K562 (cell line): ENCODE measurements around the gene PRKG1. TPM values are rescaled to one million over a fixed set of nuclear protein-coding genes. Genes with fewer than 3 reads are reported as not detected.

Experiments used
- ATAC-seq: fragments of 200-7000 bp; cut with Tn5 transposase; 3 replicates; pipeline ENCODE4 v1.9.1; 2020; ENCODE audit warnings: moderate library complexity
- BruUV-seq: library from RNA; stranded (reverse); fragments of 400-500 nt; replicated peaks from 2 replicates; lab custom pipeline; 2021; lab: Mats Ljungman, UMichigan
- CTCF ChIA-PET: fragments of 300-600 bp; formaldehyde crosslinking; extraction: SDS; loops from one replicate; lab custom pipeline; 2021; ENCODE audit warnings: low intra/inter-chr PET ratio; lab: Yijun Ruan, JAX
- POLR2A ChIA-PET: fragments of 300-600, 350-650 bp; sonication (Branson Sonifier 250); formaldehyde crosslinking; extraction: SDS; loops from one replicate; lab custom pipeline; 2021; ENCODE audit warnings: antibody characterized with exemption, inconsistent platforms; lab: Yijun Ruan, JAX
- DNase-seq, 4 experiments: peaks; one replicate each; pipeline versions ENCODE4 v3.0.0 to v3.0.0-alpha.2; 2011 to 2018; ENCODE audit warnings: low spot score in 3 of 4, mixed read lengths in 3 of 4; ENCODE audit errors: extremely low read depth in 1 of 4
- FAIRE-seq: peaks from 2 replicates; lab custom pipeline; 2011; peaks lifted over from hg19 to GRCh38; lab: Jason Lieb, UNC
- H2AFZ ChIP-seq: 2 replicates; pipeline ENCODE4 v1.6.0; 2011; ENCODE audit warnings: low read depth, low read length, control low read depth, inconsistent platforms
- H3K27ac ChIP-seq: fragments of 200-600 bp; 3 replicates; pipeline ENCODE4 v1.8.0; 2011; ENCODE audit warnings: low read depth, mild to moderate bottlenecking, control low read depth, inconsistent platforms, low read length, moderate library complexity, mixed read lengths; ENCODE audit errors: extremely low read depth
- H3K27me3 ChIP-seq, 2 experiments: fragments of 300-600 bp in 1 of 2; 2 replicates in 1 of 2; 3 replicates in 1 of 2; pipeline versions ENCODE4 v1.6.0 to v1.8.0; 2011; ENCODE audit warnings: inconsistent platforms in 2 of 2, low read length in 2 of 2, mild to moderate bottlenecking in 1 of 2, mixed read lengths in 1 of 2, moderate library complexity in 1 of 2; ENCODE audit not compliant: control insufficient read depth in 2 of 2, insufficient read depth in 2 of 2
- H3K36me3 ChIP-seq: fragments of 300-600 bp; 3 replicates; pipeline ENCODE4 v1.8.0; 2011; ENCODE audit warnings: mild to moderate bottlenecking, low read length, inconsistent platforms; ENCODE audit not compliant: control insufficient read depth, insufficient read depth
- H3K4me1 ChIP-seq, 2 experiments: fragments of 200-600 bp in 1 of 2; replicated peaks in 1 of 2; 2 replicates in 1 of 2; 3 replicates in 1 of 2; pipeline versions ENCODE4 v1.5.1 to v1.8.0; 2011; ENCODE audit warnings: inconsistent platforms in 2 of 2, low read length in 2 of 2, mild to moderate bottlenecking in 1 of 2, mixed read lengths in 1 of 2, moderate library complexity in 1 of 2; ENCODE audit not compliant: control insufficient read depth in 2 of 2, insufficient read depth in 2 of 2
- H3K4me2 ChIP-seq: 2 replicates; pipeline ENCODE4 v1.6.1; 2011; ENCODE audit warnings: low read length, control low read depth, inconsistent platforms, mixed read lengths; ENCODE audit not compliant: insufficient read depth
- H3K4me3 ChIP-seq: fragments of 200-600 bp; sonication (generic), shearing (Covaris generic); 2 replicates; pipeline ENCODE4 v1.5.1; 2016; ENCODE audit warnings: control low read depth, inconsistent platforms
- H3K79me2 ChIP-seq: fragments of 200-600 bp; 3 replicates; pipeline ENCODE4 v1.8.0; 2011; ENCODE audit warnings: low read length, inconsistent platforms; ENCODE audit not compliant: control insufficient read depth, insufficient read depth
- H3K9ac ChIP-seq, 2 experiments: 2 replicates each; pipeline versions ENCODE4 v1.6.0 to v1.6.1; 2011; ENCODE audit warnings: low read depth in 2 of 2, low read length in 2 of 2, control low read depth in 1 of 2, inconsistent platforms in 1 of 2, mild to moderate bottlenecking in 1 of 2, mixed read lengths in 1 of 2; ENCODE audit not compliant: insufficient read depth in 1 of 2
- H3K9me1 ChIP-seq: one replicate; pipeline ENCODE4 v1.6.0; 2011; ENCODE audit warnings: inconsistent platforms, mild to moderate bottlenecking, low read length, moderate library complexity; ENCODE audit not compliant: control insufficient read depth, insufficient read depth
- H3K9me3 ChIP-seq: replicated peaks from 2 replicates; pipeline ENCODE4 v1.5.1; 2011; ENCODE audit warnings: low read depth, low read length, inconsistent platforms; ENCODE audit not compliant: control insufficient read depth, insufficient read depth
- H4K20me1 ChIP-seq: replicated peaks from 2 replicates; pipeline ENCODE4 v1.6.1; 2011; ENCODE audit warnings: low read length, inconsistent platforms, mixed read lengths; ENCODE audit not compliant: control insufficient read depth, insufficient read depth
- ADNP ChIP-seq: fragments of 200-800 bp; sonication (Bioruptor generic); IDR thresholded peaks from 2 replicates; pipeline ENCODE4 v1.6.1; 2016; ENCODE audit warnings: missing genetic modification characterization, missing compliant biosample characterization
- C11orf30 ChIP-seq: fragments of 450-650 bp; IDR thresholded peaks from 2 replicates; pipeline ENCODE4 v1.6.1; 2016; ENCODE audit warnings: low read depth, mild to moderate bottlenecking
- CBFA2T2 ChIP-seq: fragments of 450-650 bp; conservative IDR thresholded peaks from 2 replicates; pipeline ENCODE4 v1.6.1; 2017; ENCODE audit warnings: mild to moderate bottlenecking
- CEBPG ChIP-seq, 3 experiments: fragments of 200-800 bp in 1 of 3; sonication (Bioruptor generic) in 1 of 3; sonication (generic) in 1 of 3; formaldehyde crosslinking in 1 of 3; IDR thresholded peaks in 2 of 3; conservative IDR thresholded peaks in 1 of 3; 2 replicates each; pipeline versions ENCODE4 v1.6.1 to v1.8.0; 2016 to 2022; ENCODE audit warnings: missing compliant biosample characterization in 2 of 3, missing genetic modification characterization in 2 of 3, mild to moderate bottlenecking in 1 of 3, missing genetic modification reagents in 1 of 3
- CHD2 ChIP-seq: IDR thresholded peaks from 2 replicates; pipeline ENCODE4 v1.6.1; 2011; ENCODE audit warnings: low read depth, low read length
- ESRRA ChIP-seq: fragments of 450-650 bp; IDR thresholded peaks from 2 replicates; pipeline ENCODE4 v1.6.1; 2014; ENCODE audit warnings: low read depth, mild to moderate bottlenecking, moderate library complexity, borderline replicate concordance
- GTF2A2 ChIP-seq: IDR thresholded peaks from 2 replicates; pipeline ENCODE4 v1.6.1; 2016; ENCODE audit warnings: mild to moderate bottlenecking, missing genetic modification characterization, missing compliant biosample characterization
- MEIS2 ChIP-seq: fragments of 450-650 bp; IDR thresholded peaks from 2 replicates; pipeline ENCODE4 v1.6.1; 2014; ENCODE audit warnings: mild to moderate bottlenecking; ENCODE audit not compliant: partially characterized antibody
- NFATC3 ChIP-seq: fragments of 450-650 bp; IDR thresholded peaks from 2 replicates; pipeline ENCODE4 v1.6.1; 2017; ENCODE audit warnings: mild to moderate bottlenecking
- SMARCE1 ChIP-seq: fragments of 450-650 bp; IDR thresholded peaks from 2 replicates; pipeline ENCODE4 v1.7.1; 2016; ENCODE audit warnings: mild to moderate bottlenecking
- SREBF1 ChIP-seq: fragments of 150-350 bp; IDR thresholded peaks from 2 replicates; pipeline ENCODE4 v1.6.1; 2014; ENCODE audit warnings: antibody characterized with exemption, low read depth, low read length, borderline replicate concordance
- ZNF212 ChIP-seq: fragments of 450-650 bp; formaldehyde crosslinking; IDR thresholded peaks from 2 replicates; pipeline ENCODE4 v1.4.0; 2020; ENCODE audit warnings: mild to moderate bottlenecking
- ZNF408 ChIP-seq: fragments of 250-450 bp; sonication (Bioruptor Pico); IDR thresholded peaks from 2 replicates; pipeline ENCODE4 v1.4.0; 2020; ENCODE audit warnings: low read depth, mild to moderate bottlenecking, moderate library complexity
- ZNF740 ChIP-seq, 3 experiments: fragments of 200-800 bp in 1 of 3; sonication (Bioruptor generic) in 1 of 3; sonication (generic) in 1 of 3; formaldehyde crosslinking in 1 of 3; IDR thresholded peaks; 2 replicates each; pipeline versions ENCODE4 v1.6.1 to v1.8.0; 2016 to 2022; ENCODE audit warnings: mild to moderate bottlenecking in 2 of 3, missing compliant biosample characterization in 2 of 3, missing genetic modification characterization in 2 of 3, missing genetic modification reagents in 1 of 3
- WGBS: fragments of 100-300 bp; shearing (Covaris generic); methylation state at CpG from one replicate; pipeline ENCODE4 v1.1.6; 2016; ENCODE audit warnings: low coverage, mixed read lengths; ENCODE audit not compliant: insufficient coverage; ENCODE audit errors: missing lambda C conversion rate; 5-methylcytosine and 5-hydroxymethylcytosine counted together
- in situ Hi-C: fragments of 300-500 bp; cut with MboI; formaldehyde crosslinking; loops from 4 replicates; pipeline ENCODE4 v1.15.0; 2018; ENCODE audit warnings: inconsistent platforms, mixed read lengths
- intact Hi-C: fragments of 100-400 bp; cut with micrococcal nuclease; formaldehyde crosslinking; loops from 2 replicates; pipeline ENCODE4 v1.14.2; 2022
- polyA plus RNA-seq, 8 experiments: library from polyadenylated mRNA; depleted of rRNA in 4 of 8; stranded (reverse) in 5 of 8; unstranded in 3 of 8; fragments of >200 nt; fragmentation: Nextera tagmentation in 2 of 8; fragmentation: Illumina TruSeq in 1 of 8; extraction: Ambion mirVana in 2 of 8; extraction: Trizol in 1 of 8; gene quantifications; 2 replicates each; pipeline versions ENCODE4 v1.2.1 to v1.2.3, GENCODE V29; 2011 to 2014; ENCODE audit warnings: inconsistent platforms in 1 of 8, missing spikeins in 1 of 8
- total RNA-seq, 7 experiments: library from RNA; depleted of rRNA in 6 of 7; stranded (reverse); fragments of >200 nt in 6 of 7; fragmentation: Illumina TruSeq in 2 of 7; extraction: Trizol in 2 of 7; gene quantifications; 2 replicates each; pipeline versions ENCODE4 v1.2.1 to v1.2.3, GENCODE V29; 2011 to 2021; ENCODE audit warnings: low replicate concordance in 1 of 7
- TF ChIP-seq, protein P1 (sequence below): sonication (generic); formaldehyde crosslinking; IDR thresholded peaks from 2 replicates; pipeline ENCODE4 v1.8.1; 2022; ENCODE audit warnings: missing genetic modification reagents
- TF ChIP-seq, protein P2 (sequence below), 2 experiments: fragments of 450-650 bp in 1 of 2; sonication (generic) in 1 of 2; formaldehyde crosslinking in 1 of 2; IDR thresholded peaks in 1 of 2; conservative IDR thresholded peaks in 1 of 2; 2 replicates each; pipeline versions ENCODE4 v1.6.1 to v1.8.1; 2016 to 2023; ENCODE audit warnings: mild to moderate bottlenecking in 2 of 2, moderate library complexity in 2 of 2, inconsistent platforms in 1 of 2, missing genetic modification reagents in 1 of 2

Gene PRKG1
- total and polyA plus RNA-seq, 9 of the 15 experiments (the other 6 are each of a cell fraction or from before 2014, with no cell fraction given): 0.22 TPM; not detected in 8

GRCh38 chr10:51297438-51297837, 223.2 kb downstream of the PRKG1 start:
- H2AFZ ChIP-seq: no peak overlapping the region
- TF ChIP-seq MEIS2: no peak
- TF ChIP-seq GTF2A2 (tag): no peak
- no peak for TF ChIP-seq ZNF408 (CRISPR knock-in tag)
- no peak for TF ChIP-seq ADNP
- no peak for TF ChIP-seq CBFA2T2
- no peak for TF ChIP-seq ESRRA
- no peak for TF ChIP-seq CEBPG (CRISPR knock-in tag; IDR thresholded peaks at IDR 0.05)
- TF ChIP-seq CEBPG (tag; conservative IDR thresholded peaks at IDR 0.05 in 1 of 2, IDR thresholded peaks at IDR 0.05 in 1 of 2): no peak
- no peak for TF ChIP-seq CHD2
- TF ChIP-seq, protein P1, sequence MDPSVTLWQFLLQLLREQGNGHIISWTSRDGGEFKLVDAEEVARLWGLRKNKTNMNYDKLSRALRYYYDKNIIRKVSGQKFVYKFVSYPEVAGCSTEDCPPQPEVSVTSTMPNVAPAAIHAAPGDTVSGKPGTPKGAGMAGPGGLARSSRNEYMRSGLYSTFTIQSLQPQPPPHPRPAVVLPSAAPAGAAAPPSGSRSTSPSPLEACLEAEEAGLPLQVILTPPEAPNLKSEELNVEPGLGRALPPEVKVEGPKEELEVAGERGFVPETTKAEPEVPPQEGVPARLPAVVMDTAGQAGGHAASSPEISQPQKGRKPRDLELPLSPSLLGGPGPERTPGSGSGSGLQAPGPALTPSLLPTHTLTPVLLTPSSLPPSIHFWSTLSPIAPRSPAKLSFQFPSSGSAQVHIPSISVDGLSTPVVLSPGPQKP (CRISPR knock-in tag): no peak
- TF ChIP-seq SREBF1: no peak
- TF ChIP-seq SMARCE1: no peak
- TF ChIP-seq ZNF212 (CRISPR knock-in tag): no peak
- no peak for TF ChIP-seq NFATC3
- TF ChIP-seq ZNF740 (CRISPR knock-in tag; IDR thresholded peaks at IDR 0.05): no peak
- no peak for TF ChIP-seq ZNF740 (tag; IDR thresholded peaks at IDR 0.05)
- TF ChIP-seq C11orf30: no peak
- TF ChIP-seq, protein P2, sequence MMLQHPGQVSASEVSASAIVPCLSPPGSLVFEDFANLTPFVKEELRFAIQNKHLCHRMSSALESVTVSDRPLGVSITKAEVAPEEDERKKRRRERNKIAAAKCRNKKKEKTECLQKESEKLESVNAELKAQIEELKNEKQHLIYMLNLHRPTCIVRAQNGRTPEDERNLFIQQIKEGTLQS (IDR thresholded peaks at IDR 0.05): no peak
- TF ChIP-seq, protein P2 (CRISPR knock-in tag; conservative IDR thresholded peaks at IDR 0.05): no peak

More at GRCh38 chr10:51297438-51297837, 223.2 kb downstream of the PRKG1 start:
- no peak for ATAC-seq
- no peak for DNase-seq
- no peaks in the 10 kb centered on the region for H3K4me1 ChIP-seq
- H3K36me3 ChIP-seq: no peaks in the 10 kb centered on the region
- intact Hi-C loops (no loop called here), in situ Hi-C loops (no loop called here)
- H3K9me1 ChIP-seq: no peaks in the 10 kb centered on the region
- no peak overlapping the region for H3K4me2 ChIP-seq
- no peak for FAIRE-seq
- H3K9me3 ChIP-seq: no peaks in the 10 kb centered on the region; the same call in 1 of the 2 replicates
- H3K79me2 ChIP-seq: no peaks in the 10 kb centered on the region
- CTCF ChIA-PET: no interaction called here
- H3K4me3 ChIP-seq: no peak overlapping the region
- POLR2A ChIA-PET: no interaction called here
- no peaks in the 10 kb centered on the region for H3K27me3 ChIP-seq
- WGBS: 3% methylated on average over 2 of the region's 2 CpGs
- H4K20me1 ChIP-seq: no peaks in the 10 kb centered on the region
- no peak overlapping the region for H3K9ac ChIP-seq
- no peak overlapping the region for H3K27ac ChIP-seq
- no TSS peak for BruUV-seq
